CD4-positive, alpha-beta T cell treated with Interleukin-15 for 4 hours (primary cell): Measurements from ENCODE around the gene NOS1.
A peak's percentile ranks its signal among the peaks of the same experiment; 100 is the strongest.
"Not testable (repeated sequence)": the region's sequence is repeated elsewhere in the genome, so short reads cannot be mapped to it uniquely, and the experiment has no call there.

ENCODE experiments used
- DNase-seq: peaks from one replicate; pipeline ENCODE4 v3.0.0-alpha.2; 2020; ENCODE audit warnings: low spot score

The NOS1 gene

DNA sequence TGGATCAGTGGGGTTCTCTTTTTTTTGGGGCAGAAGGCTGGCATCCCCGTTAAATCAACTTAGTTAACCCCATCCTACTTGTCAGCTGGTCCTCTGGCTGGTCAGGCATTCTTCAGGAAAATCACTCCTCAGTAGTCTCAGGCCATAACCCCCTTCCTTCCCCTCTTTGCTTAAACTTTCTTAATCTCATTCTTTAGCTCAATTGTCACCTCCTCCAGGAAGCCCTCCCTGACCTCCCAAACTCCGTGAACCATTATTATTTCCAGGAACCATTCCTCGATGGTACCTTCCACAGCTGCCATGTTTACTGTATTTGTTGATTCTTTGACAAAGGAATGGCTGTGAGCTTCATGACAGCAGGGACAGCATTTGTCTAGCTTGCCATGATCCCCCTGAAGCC, 98.7 kb downstream of the NOS1 start:
- no peak for DNase-seq

DNA sequence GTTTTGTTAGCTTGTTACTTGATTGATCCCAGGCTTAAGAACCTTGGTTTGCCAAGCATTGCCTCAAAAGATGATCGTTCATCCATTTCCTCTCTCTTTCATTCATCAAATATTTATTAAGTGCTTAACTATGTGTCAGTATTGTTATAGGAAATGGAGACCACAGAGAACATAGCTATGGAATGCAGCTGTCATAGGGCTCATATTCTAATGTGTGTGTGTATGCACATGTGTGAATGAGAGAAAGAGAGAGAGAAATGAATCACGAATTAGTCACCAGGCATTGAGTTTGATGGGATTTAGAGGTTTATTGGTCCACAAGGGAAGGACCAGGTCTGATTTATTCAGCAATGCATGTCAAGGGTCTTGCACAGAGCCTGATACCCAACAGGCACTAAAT, 100.2 kb downstream of the NOS1 start:
- DNase-seq, result no peak

DNA sequence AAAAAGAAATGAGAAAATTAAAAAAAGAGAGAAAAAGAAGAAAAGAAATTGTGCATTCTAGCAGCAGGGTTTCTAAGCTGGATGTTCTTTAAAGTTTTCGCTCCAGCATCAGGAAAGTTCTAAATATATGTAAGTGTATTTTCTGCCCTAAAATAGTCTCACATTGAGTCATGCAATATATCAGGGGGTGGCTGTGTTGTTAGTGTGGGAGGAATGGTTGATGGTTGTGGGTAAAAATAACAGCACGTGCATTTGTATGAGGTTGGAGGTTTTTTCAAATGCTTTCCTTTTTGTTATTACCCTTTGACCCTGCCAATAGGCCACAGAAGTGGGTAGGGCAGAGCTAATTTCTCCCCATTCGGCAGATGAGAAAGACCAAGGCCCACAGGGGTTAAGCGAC, 106.0 kb downstream of the NOS1 start:
- DNase-seq, result no peak

DNA sequence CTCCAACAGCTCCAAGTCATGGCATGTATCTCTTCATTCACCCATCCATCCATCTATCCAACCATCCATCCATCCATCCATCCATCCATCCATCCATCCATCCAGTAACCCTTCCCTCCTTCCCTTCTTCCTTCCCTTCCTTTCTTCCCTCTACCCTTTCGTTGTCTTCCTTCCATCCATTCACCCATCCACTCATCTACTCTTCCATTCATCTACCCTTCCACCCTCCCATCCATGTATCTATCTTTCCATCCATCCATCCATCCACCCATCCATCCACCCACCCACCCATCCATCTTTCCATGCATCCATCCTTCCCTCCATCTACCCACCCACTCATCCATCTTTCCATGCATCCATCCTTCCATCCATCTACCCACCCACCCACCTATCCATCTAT, 117.9 kb downstream of the NOS1 start:
- no peak for DNase-seq

DNA sequence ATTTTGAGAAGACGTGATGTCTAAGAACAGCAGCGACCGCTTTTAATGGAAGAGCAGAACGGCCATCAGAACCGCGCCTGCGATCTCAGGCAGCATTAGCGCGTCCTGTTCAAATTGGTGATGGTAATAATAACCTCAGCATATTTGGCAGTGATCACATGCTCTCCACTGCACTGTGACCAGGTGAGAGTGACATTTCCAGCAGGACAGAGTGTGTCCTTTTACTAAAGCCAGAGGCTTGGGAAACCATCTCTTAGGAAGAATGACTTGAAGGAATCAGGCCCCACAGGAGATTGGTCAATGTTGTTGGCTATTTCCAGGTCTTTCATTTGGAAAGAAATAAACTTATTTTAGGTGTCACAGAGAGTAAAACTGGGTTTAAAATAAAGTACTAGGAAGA, 119.7 kb downstream of the NOS1 start:
- no peak for DNase-seq

DNA sequence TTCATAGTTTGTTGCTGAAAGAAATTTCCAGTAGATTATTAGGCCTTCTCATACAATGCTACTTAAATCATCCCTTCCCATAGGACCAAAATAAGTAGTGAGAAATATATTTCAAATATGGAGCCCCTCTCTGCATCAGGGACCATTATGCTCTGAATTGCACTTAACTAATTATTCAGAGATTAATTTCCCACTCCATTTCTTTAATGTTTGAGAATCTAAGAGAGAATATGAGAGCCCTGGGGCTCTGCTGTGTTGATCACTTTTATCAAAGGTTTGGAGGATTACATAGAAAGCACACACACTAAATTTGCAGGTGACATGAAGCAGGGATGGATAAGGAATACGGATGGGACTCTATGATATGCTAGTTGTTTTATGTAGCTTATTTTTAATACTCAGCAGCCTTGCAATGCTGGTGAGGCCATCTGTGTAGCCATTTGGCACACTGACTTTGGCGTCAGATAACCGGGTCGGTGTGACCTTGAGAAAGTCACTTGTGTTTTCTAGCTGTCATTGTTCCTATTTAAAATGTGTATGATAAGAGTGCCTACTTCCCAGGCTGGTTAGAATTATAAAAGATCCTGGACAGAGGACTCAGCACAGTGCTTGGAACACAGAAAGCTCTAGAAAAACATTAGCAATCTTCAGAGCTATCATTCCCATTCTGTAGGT, 121.2 kb downstream of the NOS1 start:
- DNase-seq, result no peak

DNA sequence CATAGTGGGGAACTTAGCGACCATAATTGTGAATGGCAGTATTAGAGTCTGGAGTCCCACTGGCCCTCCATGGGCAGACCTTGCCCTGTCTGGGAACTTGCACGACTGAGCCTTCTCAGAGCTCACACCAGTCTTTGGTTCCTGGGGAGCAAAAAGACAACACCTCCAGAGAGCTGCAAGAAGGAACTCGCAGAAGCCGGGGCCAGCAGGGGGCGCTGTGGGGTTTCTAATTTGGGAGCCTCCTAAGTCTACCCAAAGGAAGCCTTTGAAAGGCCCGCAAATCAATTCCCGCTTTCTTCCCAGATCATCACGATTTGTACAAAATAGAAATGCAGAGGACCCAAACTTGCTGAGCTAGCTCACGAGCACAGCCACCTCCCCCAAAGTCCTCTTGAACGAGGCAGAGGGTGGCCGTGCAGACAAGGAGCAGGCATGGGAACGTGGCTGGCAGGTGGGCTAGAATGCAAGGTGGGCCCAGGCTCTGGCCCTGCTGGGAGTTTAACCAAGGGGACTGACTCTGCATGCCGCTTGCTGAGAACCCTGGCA, 124.9 kb downstream of the NOS1 start:
- DNase-seq, result peak; percentile 48

DNA sequence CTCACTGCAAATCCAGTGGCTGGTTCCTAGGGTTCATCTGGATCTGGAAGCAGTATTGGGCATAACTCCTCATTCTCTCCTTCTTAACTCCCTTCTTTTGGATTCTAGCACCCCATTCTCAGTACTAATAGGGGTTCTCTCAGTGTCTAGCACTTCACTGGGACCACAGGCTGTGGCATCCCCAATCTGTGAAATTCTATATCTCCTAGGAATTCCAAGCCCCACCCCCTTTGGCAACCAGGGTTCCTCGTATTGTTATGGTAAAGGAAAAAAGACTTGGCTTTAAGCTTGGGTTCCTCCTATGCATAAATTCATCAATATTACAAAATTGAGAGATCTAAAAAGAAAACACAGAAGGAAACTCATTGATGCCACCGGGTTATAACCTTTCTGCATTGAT, 126.2 kb downstream of the NOS1 start:
- no peak for DNase-seq

DNA sequence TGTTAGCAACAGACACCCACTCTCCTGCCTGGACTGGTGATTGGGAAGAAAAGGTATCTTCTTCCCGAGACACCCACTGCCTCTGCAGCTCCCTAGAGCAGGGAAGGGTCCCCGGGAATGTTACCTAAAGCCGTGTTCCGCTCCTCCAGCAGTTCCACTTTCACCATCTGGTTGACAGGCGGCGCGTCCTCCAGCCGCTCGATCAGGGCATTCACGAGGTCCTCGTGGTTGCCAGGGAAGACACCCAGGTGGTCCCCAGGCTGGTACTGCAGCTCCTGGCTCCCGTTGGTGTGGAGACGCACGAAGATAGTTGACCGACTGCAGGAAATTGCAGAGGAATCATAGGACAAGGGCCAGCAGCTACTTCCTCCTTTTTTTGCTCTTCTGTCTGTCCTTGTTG, 127.0 kb downstream of the NOS1 start:
- no peak for DNase-seq

DNA sequence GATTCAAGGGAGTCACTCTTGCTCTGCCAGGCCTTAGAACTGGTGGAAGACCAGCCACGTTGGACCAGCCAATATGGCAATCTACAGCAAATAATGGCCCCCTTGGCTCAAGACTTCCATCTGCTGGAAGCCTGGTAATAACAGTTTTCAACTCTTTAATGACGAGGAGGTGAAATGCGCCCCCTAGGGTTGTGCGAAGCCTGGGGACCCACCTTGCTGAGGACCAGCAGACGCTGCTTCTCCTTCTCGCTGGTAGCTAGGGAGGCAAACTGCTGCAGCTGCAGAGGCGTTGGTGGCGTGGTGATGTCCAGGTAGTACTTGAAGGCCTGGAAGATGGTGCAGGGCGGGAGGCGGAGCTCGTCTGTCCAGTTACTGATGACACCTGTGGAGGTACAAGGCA, 129.7 kb downstream of the NOS1 start:
- DNase-seq, result no peak

DNA sequence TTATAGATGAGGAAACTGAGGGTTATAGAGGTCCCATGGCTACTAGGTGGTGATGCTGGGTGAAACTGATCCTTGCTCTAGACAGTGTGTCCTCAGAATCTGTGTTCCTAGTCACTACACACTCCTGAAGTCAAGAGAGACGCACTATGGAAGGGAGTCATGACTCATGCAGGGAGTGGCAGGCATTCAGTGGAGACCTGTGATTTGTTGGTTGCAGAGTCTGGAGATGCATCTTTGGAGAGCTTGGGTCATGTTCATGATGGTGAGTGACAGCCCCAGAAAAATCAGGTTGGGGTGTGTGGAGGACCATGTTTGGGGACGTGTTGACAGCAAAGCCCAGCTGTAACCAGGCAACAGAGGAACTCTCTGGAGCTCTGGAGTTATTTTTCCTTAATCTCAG, 133.2 kb downstream of the NOS1 start:
- DNase-seq, result no peak

DNA sequence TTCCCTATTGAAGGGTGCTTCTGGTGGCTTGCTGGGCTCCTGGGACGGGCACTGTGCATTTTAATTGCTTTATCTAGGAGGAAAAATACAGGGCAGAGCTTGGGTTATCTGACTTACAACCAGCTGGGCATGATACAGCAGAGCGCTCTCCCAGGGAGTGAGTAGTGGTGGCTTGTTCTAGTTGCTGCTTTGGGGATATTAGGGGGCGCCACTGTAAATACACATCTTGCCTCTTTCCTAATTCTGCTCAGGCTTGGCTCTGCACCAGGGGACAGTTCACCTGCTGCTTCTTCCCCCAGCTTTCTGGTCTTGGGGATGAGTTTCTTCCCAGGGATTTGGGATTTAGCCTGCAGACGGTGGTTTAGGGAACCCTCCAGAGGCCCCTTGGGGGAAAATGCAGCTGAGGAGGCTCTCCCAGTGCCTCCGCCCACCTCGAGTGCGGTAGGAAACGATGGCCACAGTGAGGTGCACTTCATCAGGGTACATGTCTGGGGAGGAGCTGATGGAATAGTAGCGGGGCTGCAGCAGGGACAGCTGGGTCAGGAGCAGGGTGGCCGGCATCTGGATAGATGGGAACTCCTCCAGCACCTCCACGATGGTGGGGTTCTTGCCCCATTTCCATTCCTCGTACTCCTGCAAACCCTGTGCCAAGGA, 134.3 kb downstream of the NOS1 start:
- DNase-seq, result no peak

DNA sequence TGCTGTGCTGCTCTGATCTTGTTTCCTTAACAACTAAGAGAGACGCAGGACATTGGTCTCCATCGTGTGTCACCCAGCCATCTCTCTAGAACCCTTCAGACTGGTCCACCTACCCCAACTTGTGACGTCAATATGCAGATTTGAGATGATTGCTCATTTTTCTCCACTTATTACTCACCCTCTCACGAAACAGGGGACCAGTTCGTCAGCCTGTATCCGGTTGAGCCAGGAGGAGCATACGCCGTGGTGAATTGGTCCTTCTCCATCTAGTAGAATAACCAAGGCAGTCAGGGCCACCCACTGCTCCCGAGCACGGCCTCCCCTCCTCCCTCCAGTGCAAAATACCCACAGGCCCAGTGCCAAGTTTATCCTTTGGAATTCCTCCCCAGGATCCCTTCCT, 134.9 kb downstream of the NOS1 start:
- no peak for DNase-seq

DNA sequence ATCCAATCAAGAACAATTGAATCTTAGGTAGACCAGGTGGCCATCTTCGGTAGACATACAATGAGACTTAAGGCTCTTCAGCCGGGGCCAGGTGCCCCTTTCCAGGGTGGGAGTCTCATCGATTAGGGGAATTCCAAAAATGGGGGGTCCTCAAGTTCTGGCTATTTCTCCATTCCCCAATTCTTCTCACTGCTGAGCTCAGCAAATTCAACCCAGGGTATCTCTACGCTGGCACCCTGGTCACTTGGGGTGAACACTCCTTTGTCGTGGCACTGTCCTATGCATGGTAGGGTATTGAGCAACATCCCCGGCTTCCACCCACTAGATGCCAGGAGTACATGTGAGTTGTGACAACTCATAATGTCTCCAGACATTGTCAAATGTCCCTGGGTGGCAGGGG, 136.2 kb downstream of the NOS1 start:
- DNase-seq, result no peak

DNA sequence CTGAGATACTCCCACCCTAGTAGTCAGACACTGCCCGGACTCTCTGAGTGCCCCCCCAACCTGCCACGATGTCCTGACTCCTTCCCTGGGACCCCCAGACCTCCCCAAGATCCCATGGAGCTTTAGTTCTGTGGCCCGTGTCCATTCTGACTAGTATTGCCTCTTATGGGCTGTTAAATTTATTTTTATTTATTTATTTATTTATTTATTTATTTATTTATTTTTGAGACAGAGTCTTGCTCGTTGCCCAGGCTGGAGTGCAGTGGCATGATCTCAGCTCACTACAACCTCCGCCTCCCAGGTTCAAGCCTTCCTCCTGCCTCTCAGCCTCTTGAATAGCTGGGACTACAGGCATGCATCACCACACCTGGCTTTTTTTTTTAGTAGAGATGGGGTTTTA, 140.5 kb downstream of the NOS1 start:
- DNase-seq, result not testable (repeated sequence)

DNA sequence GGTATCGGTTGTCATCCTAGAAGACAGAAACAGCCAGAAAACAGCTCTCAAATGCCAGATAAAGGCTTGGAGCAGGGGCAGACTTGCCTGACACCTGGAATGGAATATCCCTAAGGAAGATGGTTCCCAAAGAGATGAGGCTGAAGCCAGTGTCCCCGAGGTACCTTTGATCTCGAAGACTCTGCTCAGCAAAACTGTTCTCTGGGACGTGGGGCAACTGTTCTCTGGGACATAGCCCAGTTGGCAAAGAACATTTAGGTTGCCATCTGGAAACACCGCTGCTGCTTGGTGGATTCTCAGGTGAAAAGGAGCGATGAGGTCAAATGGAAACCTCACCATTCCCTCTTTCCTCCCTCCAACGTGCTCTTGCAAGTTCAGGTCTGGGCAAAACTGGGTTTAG, 143.3 kb downstream of the NOS1 start:
- DNase-seq, result no peak

DNA sequence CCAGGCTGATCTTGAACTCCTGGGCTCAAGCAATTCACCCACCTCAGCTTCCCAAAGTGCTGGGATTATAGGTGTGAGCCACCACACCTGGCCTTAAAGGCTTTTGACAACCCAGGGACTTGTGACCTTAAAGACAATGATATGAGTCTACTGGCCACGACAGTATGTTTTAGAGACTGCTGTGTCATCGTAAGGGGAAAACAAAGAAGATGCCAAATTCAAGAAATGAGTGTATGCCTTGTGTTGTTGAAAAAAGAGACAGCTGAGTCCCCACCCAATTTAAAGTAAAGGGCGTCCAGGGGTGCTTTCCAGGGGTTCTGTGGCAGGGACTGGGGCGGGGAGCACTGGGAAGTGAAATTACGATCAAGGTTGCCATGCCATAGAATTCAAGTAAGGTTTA, 144.7 kb downstream of the NOS1 start:
- DNase-seq, result no peak

DNA sequence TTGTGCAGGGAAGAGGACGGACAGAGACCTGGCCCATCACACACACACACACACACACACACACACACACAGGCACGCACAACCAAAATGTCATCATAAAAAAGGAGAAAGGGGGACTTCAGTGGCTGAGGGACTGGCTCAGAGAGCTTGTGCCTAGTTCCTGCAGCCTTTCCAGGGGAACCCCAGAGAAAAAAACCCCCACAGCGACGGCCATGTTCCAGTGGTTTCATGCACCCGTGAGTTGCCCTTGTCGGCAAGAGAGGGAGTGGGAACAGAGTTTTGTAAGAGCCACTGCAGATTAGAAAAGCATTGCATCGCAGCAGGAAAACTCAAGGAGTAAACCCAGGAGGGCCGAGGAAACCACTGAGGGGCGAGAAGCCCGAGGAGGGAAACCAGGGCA, 146.6 kb downstream of the NOS1 start:
- DNase-seq, result no peak

DNA sequence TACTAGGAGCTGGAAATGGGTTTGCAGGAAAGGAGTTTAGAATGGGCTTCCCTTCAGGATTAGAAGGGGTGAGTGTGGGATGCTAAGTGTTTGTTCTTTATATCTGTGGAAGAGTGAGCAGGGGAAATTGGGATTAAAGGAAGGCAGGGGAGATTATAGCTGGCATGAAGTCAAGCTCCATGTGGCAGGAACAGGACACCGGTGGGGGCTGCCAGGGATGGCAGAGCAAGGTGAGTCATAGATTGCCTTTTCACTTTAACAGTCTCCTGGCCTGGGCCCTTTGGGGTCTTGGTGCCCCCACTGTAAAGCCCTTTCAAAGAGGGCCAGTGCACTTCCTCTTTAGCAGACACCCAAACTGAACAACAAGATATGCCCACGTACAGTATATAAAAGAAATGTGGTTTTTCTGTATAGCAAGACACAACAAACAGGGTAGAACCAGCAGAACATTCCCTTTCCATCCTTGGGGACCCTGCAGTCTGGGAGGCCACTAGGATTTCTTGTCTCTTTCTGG, 148.1 kb downstream of the NOS1 start:
- DNase-seq, result no peak

DNA sequence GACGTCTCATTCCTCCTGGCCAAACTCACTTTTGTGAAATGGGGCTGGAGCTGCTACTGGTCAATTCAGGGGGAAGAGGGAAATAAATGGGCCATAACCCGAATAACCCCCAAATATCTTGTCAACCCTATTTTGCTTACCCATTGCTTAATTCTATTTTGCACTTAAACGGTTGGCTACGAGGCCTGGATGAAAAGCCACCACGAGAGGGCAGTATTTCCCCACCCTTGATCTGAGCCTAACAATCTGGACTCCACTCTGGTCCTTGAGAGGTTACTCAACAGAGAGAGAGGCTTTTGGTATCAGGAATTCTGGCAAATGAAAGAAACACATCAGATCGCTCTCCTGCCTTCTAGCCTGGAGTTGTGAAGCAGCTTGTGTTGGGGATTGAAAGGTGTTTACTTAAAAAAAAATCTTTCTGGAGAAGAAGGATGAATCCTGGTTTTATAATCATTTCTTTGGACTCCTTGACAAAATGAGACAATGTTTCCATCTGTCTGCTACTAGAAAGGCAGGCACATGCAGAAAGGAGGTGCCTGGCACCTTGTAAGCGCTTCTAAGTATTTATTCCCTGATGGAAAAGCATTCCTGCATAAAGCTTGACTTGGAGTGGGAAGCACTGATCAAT, 148.7 kb downstream of the NOS1 start:
- DNase-seq, result peak; percentile 56

DNA sequence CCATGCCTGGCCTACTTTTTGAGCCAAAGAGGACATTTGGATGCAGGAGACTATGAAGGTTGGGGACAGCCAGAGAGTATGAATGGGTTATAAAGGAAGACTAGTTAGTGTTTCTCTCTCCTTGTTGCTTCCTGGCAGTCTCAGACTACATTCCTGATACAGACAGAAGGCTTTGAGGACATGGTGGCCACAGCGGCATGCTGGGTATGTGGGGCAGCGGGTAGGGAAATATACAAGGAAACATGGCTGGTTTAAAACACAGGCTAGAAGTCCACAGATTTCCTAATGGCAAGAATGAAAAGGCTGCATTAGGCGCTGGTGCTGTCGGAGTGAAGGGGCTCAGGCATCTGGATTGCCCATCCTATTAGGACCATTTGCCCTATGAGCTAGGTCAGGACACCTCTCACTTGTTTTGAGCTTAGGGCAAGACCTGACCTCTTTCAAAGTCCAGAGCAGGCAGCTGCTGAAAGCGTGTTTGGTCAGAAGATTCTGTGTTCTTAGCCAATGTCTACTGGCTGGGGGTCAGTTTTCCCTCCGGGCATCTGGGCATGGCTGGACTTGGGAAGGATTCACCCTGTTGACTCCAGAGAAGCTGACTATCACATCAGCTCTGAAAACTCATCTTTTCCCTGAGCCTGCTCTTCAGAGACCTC, 151.0 kb downstream of the NOS1 start:
- no peak for DNase-seq

DNA sequence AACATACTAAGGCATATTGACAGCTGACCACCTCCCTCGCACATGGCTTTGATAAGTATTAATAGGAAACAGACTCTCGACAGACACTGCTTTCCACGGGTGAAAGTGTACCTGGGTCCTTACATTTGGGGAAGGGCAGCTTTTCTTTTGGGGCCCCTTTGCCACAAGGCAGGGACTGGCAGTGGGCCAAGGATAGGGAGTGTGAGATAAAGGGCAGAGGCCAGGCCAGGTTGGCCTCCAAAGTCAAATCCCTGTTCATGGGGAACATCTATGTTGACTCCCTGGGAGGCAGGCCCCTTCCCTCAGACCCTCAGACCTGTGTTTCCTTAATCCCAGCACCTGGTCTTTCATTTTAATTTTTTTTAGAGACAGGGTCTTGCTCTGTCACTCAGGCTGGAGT, 151.8 kb downstream of the NOS1 start:
- DNase-seq, result no peak
